Testis (tissue), 3 donors: ENCODE results near the gene UCP3. TPM values are rescaled to one million over a fixed set of nuclear protein-coding genes. Genes with fewer than 3 reads are reported as not detected.

Experiments used
- DNase-seq: peaks from one replicate; pipeline ENCODE4 v3.0.0-alpha.2; 2019
- H3K27ac ChIP-seq, 2 donors: fragments of 200-600 bp; sonication (generic); one replicate each; pipeline ENCODE4 v1.5.1; 2019
- H3K27me3 ChIP-seq: fragments of 200-600 bp; sonication (generic); one replicate; pipeline ENCODE4 v1.5.1; 2019
- H3K36me3 ChIP-seq: fragments of 200-600 bp; sonication (generic); one replicate; pipeline ENCODE4 v1.5.1; 2017; ENCODE audit warnings: low read depth; ENCODE audit errors: missing control alignments
- H3K4me1 ChIP-seq: fragments of 200-600 bp; sonication (generic); one replicate; pipeline ENCODE4 v1.5.1; 2019
- H3K4me3 ChIP-seq, 2 donors: fragments of 200-600 bp; sonication (generic); one replicate each; pipeline ENCODE4 v1.5.1; 2017 to 2019
- H3K9me3 ChIP-seq: fragments of 200-600 bp; sonication (generic); one replicate; pipeline ENCODE4 v1.5.1; 2017
- CTCF ChIP-seq, 3 experiments: fragments of 450-650 bp in 2 of 3; fragments of 200-600 bp in 1 of 3; sonication (generic) in 1 of 3; IDR thresholded peaks; one replicate each; pipeline ENCODE4 v1.5.1; 2016 to 2019; ENCODE audit warnings: antibody characterized with exemption in 3 of 3, mild to moderate bottlenecking in 2 of 3, moderate library complexity in 1 of 3
- POLR2A ChIP-seq: fragments of 450-650 bp; IDR thresholded peaks from one replicate; pipeline ENCODE4 v1.6.1; 2017; ENCODE audit warnings: antibody characterized with exemption, mild to moderate bottlenecking, moderate library complexity
- WGBS, 2 donors: methylation state at CpG; one replicate each; pipeline ENCODE4 v1.1.5; 2018; 5-methylcytosine and 5-hydroxymethylcytosine counted together
- intact Hi-C: fragments of 100-400 bp; cut with DNase I; formaldehyde crosslinking; loops from one replicate; pipeline ENCODE4 v1.15.1; 2023; ENCODE audit warnings: low total_unique reads
- polyA plus RNA-seq: library from polyadenylated mRNA; stranded (reverse); fragments of 350-450 nt; fragmentation: Illumina TruSeq; extraction: RNeasy Lipid Tissue Mini Kit (QIAGEN cat#74804); gene quantifications from one replicate; pipeline ENCODE4 v1.2.3, GENCODE V29; 2014; ENCODE audit warnings: low read depth, low replicate concordance; ENCODE audit not compliant: insufficient read depth
- total RNA-seq, 2 donors: library from RNA; depleted of rRNA; stranded (reverse); fragments of >200 nt; gene quantifications; one replicate each; pipeline ENCODE4 v1.2.3, GENCODE V29; 2016

The UCP3 gene
- total and polyA plus RNA-seq, 3 donors from 2014 or later: 5.8 to 10.0 (median 9.7) TPM

GRCh38 chr11:73958521-73959141 lies 50.3 kb downstream of the UCP3 start:
- intact Hi-C loops: no loop called here
- 78 to 82% methylated on average over 12 to 18 of the region's 18 CpGs for WGBS, 2 donors
- Histone ChIP-seq H3K4me1 (no peaks in the 10 kb centered on the region), H3K36me3 (no peaks in the 10 kb centered on the region), H3K27me3 (no peaks in the 10 kb centered on the region), H3K4me3 (no peak overlapping the region), H3K9me3 (no peaks in the 10 kb centered on the region), H3K27ac (no peak overlapping the region)
- no peak for TF ChIP-seq POLR2A
- TF ChIP-seq CTCF (IDR thresholded peaks at IDR 0.05): no peak
- no peak for DNase-seq

- Histone ChIP-seq H3K4me3 (no peak overlapping the region), H3K36me3 (no peaks in the 10 kb centered on the region), H3K4me1 (no peaks in the 10 kb centered on the region), H3K27ac (no peak overlapping the region), H3K9me3 (no peaks in the 10 kb centered on the region), H3K27me3 (no peaks in the 10 kb centered on the region)
- 35 to 56% methylated on average over 19 to 25 of the region's 25 CpGs for WGBS, 2 donors
- no peak for TF ChIP-seq POLR2A
- no peak for TF ChIP-seq CTCF (IDR thresholded peaks at IDR 0.05)
- no peak for DNase-seq
- intact Hi-C loops: no loop called here
These were observed 51.1 kb downstream of the UCP3 start for GRCh38 chr11:73957654-73958361.

- intact Hi-C loops: no loop called here
- Histone ChIP-seq H3K36me3 (no peaks in the 10 kb centered on the region), H3K4me1 (no peaks in the 10 kb centered on the region), H3K27me3 (no peaks in the 10 kb centered on the region), H3K4me3 (no peak overlapping the region), H3K9me3 (no peaks in the 10 kb centered on the region), H3K27ac (no peak overlapping the region)
- TF ChIP-seq POLR2A: no peak
- WGBS, 2 donors: 31 to 50% methylated on average over 22 to 26 of the region's 29 CpGs
- no peak for DNase-seq
These were observed 51.8 kb downstream of the UCP3 start for GRCh38 chr11:73956876-73957653.

GRCh38 chr11:73951797-73952196 lies 57.1 kb downstream of the UCP3 start:
- TF ChIP-seq CTCF (IDR thresholded peaks at IDR 0.05): no peak
- no peak for TF ChIP-seq POLR2A
- no peak for DNase-seq
- Histone ChIP-seq H3K4me1 (no peaks in the 10 kb centered on the region), H3K27ac (no peak overlapping the region), H3K9me3 (no peaks in the 10 kb centered on the region), H3K4me3 (no peak overlapping the region), H3K27me3 (no peaks in the 10 kb centered on the region), H3K36me3 (no peaks in the 10 kb centered on the region)
- 96% methylated on average over 7 of the region's 7 CpGs for WGBS, 2 donors
- intact Hi-C loops: no loop called here
